Activated naive CD4-positive, alpha-beta T cell treated with anti-CD3 and anti-CD28 coated beads for 36 hours (primary cell): ENCODE results near the gene ALOX15. TPM values are rescaled to one million over a fixed set of nuclear protein-coding genes. Genes with fewer than 3 reads are reported as not detected.
"Not testable (repeated sequence)": the region's sequence is repeated elsewhere in the genome, so short reads cannot be mapped to it uniquely, and the experiment has no call there.

Experiments
- CTCF ChIA-PET: fragments of 350-600 bp; sonication (Branson Sonifier 250); formaldehyde crosslinking; loops from one replicate; lab custom pipeline; 2021; ENCODE audit warnings: antibody characterized with exemption; lab: Charles Lee
- DNase-seq: peaks from one replicate; pipeline ENCODE4 v3.0.0-alpha.2; 2020
- H3K27ac Mint-ChIP-seq: one replicate; pipeline ENCODE4 v1.8.0; 2021; ENCODE audit warnings: mild to moderate bottlenecking, mixed read lengths
- H3K27me3 Mint-ChIP-seq: one replicate; pipeline ENCODE4 v1.8.0; 2021; ENCODE audit warnings: low read depth, mixed read lengths
- H3K36me3 Mint-ChIP-seq: one replicate; pipeline ENCODE4 v1.8.0; 2021; ENCODE audit warnings: low read depth, mixed read lengths
- H3K4me1 Mint-ChIP-seq: one replicate; pipeline ENCODE4 v1.8.0; 2021; ENCODE audit warnings: low read depth, mixed read lengths
- H3K4me3 Mint-ChIP-seq: one replicate; pipeline ENCODE4 v1.8.0; 2021; ENCODE audit warnings: mild to moderate bottlenecking, moderate library complexity, mixed read lengths
- H3K9me3 Mint-ChIP-seq: one replicate; pipeline ENCODE4 v1.8.0; 2021; ENCODE audit warnings: mixed read lengths
- intact Hi-C: fragments of 100-400 bp; cut with micrococcal nuclease; formaldehyde crosslinking; loops from one replicate; pipeline ENCODE4 v1.15.1; 2023
- total RNA-seq, 2 experiments: library from RNA; stranded (reverse); gene quantifications; one replicate each; pipeline ENCODE4 v1.2.3, GENCODE V29; 2021

The ALOX15 gene
- total RNA-seq, 2 experiments from 2014 or later, result not detected

GRCh38 chr17:4672055-4672630, 30.7 kb upstream of the ALOX15 start:
- Mint-ChIP-seq H3K9me3 (no peaks in the 10 kb centered on the region), H3K36me3 (peaks cover 18% of the 10 kb centered on the region), H3K27ac (no peak overlapping the region), H3K4me3 (no peak overlapping the region), H3K27me3 (no peaks in the 10 kb centered on the region), H3K4me1 (no peaks in the 10 kb centered on the region)
- DNase-seq, result no peak
- CTCF ChIA-PET, result no interaction called here
- intact Hi-C loops, result no loop called here

- Mint-ChIP-seq H3K4me1 (no peaks in the 10 kb centered on the region), H3K9me3 (no peaks in the 10 kb centered on the region), H3K36me3 (peaks cover 8% of the 10 kb centered on the region), H3K4me3 (no peak overlapping the region), H3K27me3 (no peaks in the 10 kb centered on the region), H3K27ac (no peak overlapping the region)
- intact Hi-C loops, result no loop called here
- DNase-seq, result no peak
- CTCF ChIA-PET, result no interaction called here
These were observed 25.7 kb upstream of the ALOX15 start for GRCh38 chr17:4667166-4667565.

GRCh38 chr17:4666296-4666695, 24.8 kb upstream of the ALOX15 start:
- CTCF ChIA-PET, result interaction anchor here (0.7 kb wide), 1 partner anchor 41 kb away, joined by 3 read pairs; no protein-coding TSS in a partner anchor
- intact Hi-C loops, result no loop called here
- DNase-seq, result no peak
- Mint-ChIP-seq H3K4me3 (no peak overlapping the region), H3K27ac (no peak overlapping the region), H3K4me1 (no peaks in the 10 kb centered on the region), H3K27me3 (no peaks in the 10 kb centered on the region), H3K9me3 (no peaks in the 10 kb centered on the region), H3K36me3 (peaks cover 5% of the 10 kb centered on the region)

- no peak overlapping the region for H3K4me3 Mint-ChIP-seq
- H3K27ac Mint-ChIP-seq, result no peak overlapping the region
- CTCF ChIA-PET, result interaction anchor here (0.6 kb wide), 1 partner anchor 21 kb away, joined by 4 read pairs; no protein-coding TSS in a partner anchor
- H3K9me3 Mint-ChIP-seq, result no peaks in the 10 kb centered on the region
- DNase-seq, result no peak
- H3K27me3 Mint-ChIP-seq, result no peaks in the 10 kb centered on the region
- intact Hi-C loops, result no loop called here
- H3K36me3 Mint-ChIP-seq, result no peaks in the 10 kb centered on the region
- no peaks in the 10 kb centered on the region for H3K4me1 Mint-ChIP-seq
These were observed 23.5 kb upstream of the ALOX15 start for GRCh38 chr17:4665027-4665426.

GRCh38 chr17:4664230-4664629, 22.8 kb upstream of the ALOX15 start:
- no peaks in the 10 kb centered on the region for H3K36me3 Mint-ChIP-seq
- CTCF ChIA-PET, result no interaction called here
- H3K27ac Mint-ChIP-seq, result no peak overlapping the region
- no peak overlapping the region for H3K4me3 Mint-ChIP-seq
- H3K9me3 Mint-ChIP-seq, result no peaks in the 10 kb centered on the region
- no peaks in the 10 kb centered on the region for H3K4me1 Mint-ChIP-seq
- no peaks in the 10 kb centered on the region for H3K27me3 Mint-ChIP-seq
- DNase-seq, result no peak
- intact Hi-C loops, result no loop called here

GRCh38 chr17:4663711-4664110, 22.2 kb upstream of the ALOX15 start:
- Mint-ChIP-seq H3K36me3 (no peaks in the 10 kb centered on the region), H3K4me1 (no peaks in the 10 kb centered on the region), H3K9me3 (no peaks in the 10 kb centered on the region), H3K27me3 (no peaks in the 10 kb centered on the region), H3K4me3 (no peak overlapping the region), H3K27ac (no peak overlapping the region)
- intact Hi-C loops, result no loop called here
- CTCF ChIA-PET, result no interaction called here
- DNase-seq, result no peak

GRCh38 chr17:4658478-4659305, 17.2 kb upstream of the ALOX15 start:
- Mint-ChIP-seq H3K4me1 (peaks cover 7% of the 10 kb centered on the region), H3K9me3 (no peaks in the 10 kb centered on the region), H3K27me3 (no peaks in the 10 kb centered on the region), H3K36me3 (no peaks in the 10 kb centered on the region), H3K27ac (peak overlapping the region; percentile 65), H3K4me3 (no peak overlapping the region)
- CTCF ChIA-PET, result interaction anchor here (2.1 kb wide), 1 partner anchor 92 kb away, joined by 4 read pairs; no protein-coding TSS in a partner anchor
- DNase-seq, result peak; percentile 73
- intact Hi-C loops, result no loop called here

- no peaks in the 10 kb centered on the region for H3K36me3 Mint-ChIP-seq
- intact Hi-C loops, result no loop called here
- no peak overlapping the region for H3K4me3 Mint-ChIP-seq
- H3K27ac Mint-ChIP-seq, result no peak overlapping the region
- H3K4me1 Mint-ChIP-seq, result peaks cover 7% of the 10 kb centered on the region
- H3K27me3 Mint-ChIP-seq, result no peaks in the 10 kb centered on the region
- H3K9me3 Mint-ChIP-seq, result no peaks in the 10 kb centered on the region
- CTCF ChIA-PET, result interaction anchor here (2.1 kb wide), 1 partner anchor 91 kb away, joined by 4 read pairs; no protein-coding TSS in a partner anchor
- DNase-seq, result no peak
These were observed 16.2 kb upstream of the ALOX15 start for GRCh38 chr17:4657678-4658077.

GRCh38 chr17:4655933-4656332, 14.5 kb upstream of the ALOX15 start:
- H3K4me3 Mint-ChIP-seq, CTCF ChIA-PET, DNase-seq, H3K27ac Mint-ChIP-seq, H3K9me3 Mint-ChIP-seq, H3K27me3 Mint-ChIP-seq, H3K4me1 Mint-ChIP-seq, H3K36me3 Mint-ChIP-seq, intact Hi-C loops: not testable (repeated sequence)

GRCh38 chr17:4652997-4653396, 11.5 kb upstream of the ALOX15 start:
- Mint-ChIP-seq H3K9me3 (no peaks in the 10 kb centered on the region), H3K36me3 (no peaks in the 10 kb centered on the region), H3K27ac (no peak overlapping the region), H3K27me3 (peaks cover 5% of the 10 kb centered on the region), H3K4me3 (no peak overlapping the region), H3K4me1 (peaks cover 4% of the 10 kb centered on the region)
- intact Hi-C loops, result no loop called here
- DNase-seq, result no peak
- CTCF ChIA-PET, result no interaction called here

- no peak for DNase-seq
- Mint-ChIP-seq H3K4me3 (no peak overlapping the region), H3K36me3 (no peaks in the 10 kb centered on the region), H3K27me3 (peaks cover 19% of the 10 kb centered on the region), H3K4me1 (no peaks in the 10 kb centered on the region), H3K27ac (no peak overlapping the region), H3K9me3 (no peaks in the 10 kb centered on the region)
- CTCF ChIA-PET, result interaction anchor here (0.9 kb wide), 1 partner anchor 22 kb away, joined by 3 read pairs; no protein-coding TSS in a partner anchor
- intact Hi-C loops, result no loop called here
These were observed 7.3 kb upstream of the ALOX15 start for GRCh38 chr17:4648741-4649140.

GRCh38 chr17:4645642-4646041, 4.2 kb upstream of the ALOX15 start:
- H3K27ac Mint-ChIP-seq, result no peak overlapping the region
- CTCF ChIA-PET, result interaction anchor here (0.6 kb wide), 1 partner anchor 262 kb away, joined by 3 read pairs; no protein-coding TSS in a partner anchor
- H3K27me3 Mint-ChIP-seq, result peaks cover 42% of the 10 kb centered on the region
- H3K9me3 Mint-ChIP-seq, result no peaks in the 10 kb centered on the region
- no peaks in the 10 kb centered on the region for H3K36me3 Mint-ChIP-seq
- intact Hi-C loops, result no loop called here
- peaks cover 5% of the 10 kb centered on the region for H3K4me1 Mint-ChIP-seq
- DNase-seq, result no peak
- H3K4me3 Mint-ChIP-seq, result no peak overlapping the region

- Mint-ChIP-seq H3K4me1 (peaks cover 10% of the 10 kb centered on the region), H3K27me3 (peaks cover 53% of the 10 kb centered on the region), H3K9me3 (no peaks in the 10 kb centered on the region), H3K4me3 (no peak overlapping the region), H3K36me3 (no peaks in the 10 kb centered on the region), H3K27ac (no peak overlapping the region)
- CTCF ChIA-PET, result no interaction called here
- DNase-seq, result no peak
- intact Hi-C loops, result no loop called here
These were observed 2.2 kb upstream of the ALOX15 start for GRCh38 chr17:4643676-4644075.
